ENCODE measurements around the gene ZIC1. TPM values are rescaled to one million over a fixed set of nuclear protein-coding genes. Genes with fewer than 3 reads are reported as not detected.

The ZIC1 gene
- polyA plus RNA-seq (ENCODE audit: insufficient read length in 4 of 4): under 1 TPM in 2 of 4 donors, not detected in 2; 0.16 to 0.93 TPM

DNA sequence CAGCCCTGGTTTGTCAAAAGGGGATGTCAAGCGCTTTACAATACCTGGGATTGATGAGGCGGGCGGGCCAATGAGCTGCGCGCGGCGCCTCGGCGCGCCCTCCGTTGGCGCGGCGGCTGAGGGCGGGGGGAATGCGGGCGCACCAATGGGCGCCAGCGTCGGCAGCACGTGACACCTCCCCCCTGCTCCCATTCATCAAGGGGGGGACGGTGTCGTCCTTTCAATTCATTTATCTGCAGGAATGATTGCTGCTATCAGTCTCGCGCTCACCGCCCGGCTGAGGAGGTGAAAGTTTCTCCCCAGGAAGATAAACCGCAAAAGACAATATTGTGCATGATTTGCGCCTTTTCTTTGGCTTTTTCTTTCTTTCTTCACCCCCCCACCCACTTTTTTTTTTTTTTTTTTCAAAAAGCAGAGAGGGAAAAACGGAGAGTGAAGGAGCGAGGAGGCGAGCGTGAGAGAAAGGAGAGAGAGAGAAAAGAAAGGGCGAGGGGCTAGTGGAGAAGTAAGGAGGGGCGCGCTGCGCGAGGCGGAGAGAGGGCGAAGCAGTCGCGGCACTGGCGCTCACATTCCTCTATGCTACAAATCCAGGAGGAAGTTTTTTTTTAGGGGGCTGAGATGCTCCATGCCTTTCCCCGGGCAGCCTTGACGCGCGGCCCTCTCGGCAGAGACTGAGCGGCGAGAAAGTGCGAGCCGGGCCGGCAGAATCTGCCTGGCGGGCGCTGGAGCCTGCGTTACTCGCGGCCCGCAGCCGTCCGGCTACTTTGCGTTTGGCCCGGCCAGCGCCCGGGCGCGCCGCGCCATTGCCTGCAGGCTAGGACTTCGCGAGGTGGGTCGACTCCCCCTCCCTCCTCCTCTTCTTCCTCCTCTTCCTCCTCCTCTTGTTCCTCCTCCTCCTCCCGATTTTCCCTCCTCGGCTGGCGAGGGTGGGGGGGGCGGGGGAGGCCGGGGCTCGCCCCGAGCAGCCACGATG is at the start of gene ZIC1:
TSS of gene ZIC1 (plus strand) at position 223 of the 973 bp plus-strand sequence. CDS start at position 971, 748 bp downstream.
- DNase-seq (ENCODE audit: low read depth in 4 of 4, low spot score in 2 of 4): no peak

DNA sequence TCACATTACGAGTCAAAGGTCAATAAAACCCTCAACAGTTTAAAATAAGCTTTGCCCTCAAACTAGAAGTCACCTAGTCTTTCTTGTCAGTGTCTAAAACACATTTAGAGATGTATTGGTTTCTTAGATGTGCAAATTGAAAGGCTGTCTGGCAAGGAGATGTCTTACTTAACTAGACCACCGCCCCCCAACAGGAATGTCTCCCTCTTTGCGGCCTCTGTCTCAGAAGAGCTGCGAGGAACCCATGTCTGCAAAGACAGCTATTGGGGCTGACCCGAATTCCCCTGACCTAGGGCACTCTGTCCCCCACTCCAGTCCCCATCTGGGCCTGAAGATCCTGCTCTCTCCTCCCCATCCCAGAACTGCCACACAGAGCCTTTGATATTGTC is 49.1 kb upstream of the ZIC1 start:
- DNase-seq (ENCODE audit: low read depth in 4 of 4, low spot score in 2 of 4): no peak

- DNase-seq (ENCODE audit: low read depth in 4 of 4, low spot score in 2 of 4): no peak
Measured at GRCh38 chr3:147360646-147361453, 48.3 kb upstream of the ZIC1 start.

DNA sequence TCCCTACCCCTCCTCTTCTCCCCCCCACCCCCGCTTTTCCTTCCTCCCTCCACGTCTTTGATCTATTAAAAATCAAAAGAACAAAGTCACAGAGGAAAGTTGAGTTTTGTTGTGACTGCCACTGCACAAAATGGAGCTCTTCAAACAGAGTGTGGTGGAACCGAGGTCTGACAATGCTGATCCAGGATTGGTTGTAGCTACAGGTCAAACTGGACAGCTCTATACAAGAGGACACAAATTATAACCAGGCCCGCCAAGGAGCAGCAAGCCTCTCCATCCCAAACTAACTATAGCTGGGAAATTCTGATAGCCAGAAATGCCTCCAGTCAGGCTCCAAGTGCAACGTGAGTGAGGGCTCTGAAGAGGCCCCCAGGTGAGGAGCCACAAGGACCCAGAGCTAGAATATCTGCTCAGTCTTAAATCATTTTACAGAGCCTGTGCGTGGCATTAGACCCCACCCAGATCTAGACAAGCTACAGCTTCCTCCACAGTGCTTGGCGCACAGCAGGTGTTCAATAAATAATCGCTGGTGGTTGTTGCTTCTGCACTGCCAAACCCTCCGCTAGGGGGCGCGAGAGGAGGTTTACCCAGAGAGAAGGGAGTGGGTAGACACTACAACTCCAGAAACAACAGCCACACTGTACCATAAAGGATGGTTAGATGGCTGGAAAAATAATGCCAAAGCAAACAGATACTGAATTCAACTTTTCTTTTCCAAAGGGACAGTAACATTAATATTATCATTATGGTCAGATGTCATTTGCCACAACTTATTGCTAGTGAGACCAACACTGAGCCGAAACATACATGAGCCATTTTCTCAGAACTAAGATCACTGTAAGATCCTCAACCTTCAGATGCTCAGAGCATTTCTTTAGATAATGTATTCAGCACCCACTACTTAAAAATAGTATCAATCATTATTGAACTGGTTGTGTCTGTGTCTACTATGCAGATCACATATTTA is 47.4 kb upstream of the ZIC1 start:
- DNase-seq (ENCODE audit: low read depth in 4 of 4, low spot score in 2 of 4): no peak

- DNase-seq (ENCODE audit: low read depth in 4 of 4, low spot score in 2 of 4): no peak
Measured at GRCh38 chr3:147364771-147365170, 44.4 kb upstream of the ZIC1 start.

GRCh38 chr3:147365196-147366115 is 43.7 kb upstream of the ZIC1 start:
- no peak for DNase-seq (ENCODE audit: low read depth in 4 of 4, low spot score in 2 of 4)

GRCh38 chr3:147367676-147368075 is 41.5 kb upstream of the ZIC1 start:
- DNase-seq (ENCODE audit: low read depth in 4 of 4, low spot score in 2 of 4): no peak

DNA sequence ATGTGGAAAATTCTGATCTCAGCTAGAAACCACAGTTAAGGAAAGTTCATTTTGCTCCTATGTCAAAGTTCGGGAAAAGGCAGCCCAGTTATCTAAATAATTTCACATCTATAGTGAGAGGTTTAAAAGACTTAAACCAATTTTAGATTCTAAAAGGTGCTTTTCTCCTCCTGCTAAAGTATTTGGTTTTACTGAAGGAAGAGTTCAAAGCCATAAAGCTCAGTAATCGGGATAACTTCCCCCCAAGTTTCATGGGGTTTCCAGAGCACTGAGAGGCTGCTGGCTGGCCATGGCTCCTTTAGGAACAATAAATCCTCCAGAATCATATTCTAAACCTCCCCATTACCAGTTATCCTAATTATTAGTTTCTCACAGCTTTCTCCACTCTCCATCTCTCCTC is 41.0 kb upstream of the ZIC1 start:
- DNase-seq (ENCODE audit: low read depth in 4 of 4, low spot score in 2 of 4): no peak

GRCh38 chr3:147368561-147369221 is 40.5 kb upstream of the ZIC1 start:
- no peak for DNase-seq (ENCODE audit: low read depth in 4 of 4, low spot score in 2 of 4)

- no peak for DNase-seq (ENCODE audit: low read depth in 4 of 4, low spot score in 2 of 4)
Measured at GRCh38 chr3:147369231-147369630, 39.9 kb upstream of the ZIC1 start.

- no peak for DNase-seq (ENCODE audit: low read depth in 4 of 4, low spot score in 2 of 4)
Measured at GRCh38 chr3:147369661-147370123, 39.5 kb upstream of the ZIC1 start.

- DNase-seq (ENCODE audit: low read depth in 4 of 4, low spot score in 2 of 4): no peak
Measured at GRCh38 chr3:147370349-147370748, 38.8 kb upstream of the ZIC1 start.

DNA sequence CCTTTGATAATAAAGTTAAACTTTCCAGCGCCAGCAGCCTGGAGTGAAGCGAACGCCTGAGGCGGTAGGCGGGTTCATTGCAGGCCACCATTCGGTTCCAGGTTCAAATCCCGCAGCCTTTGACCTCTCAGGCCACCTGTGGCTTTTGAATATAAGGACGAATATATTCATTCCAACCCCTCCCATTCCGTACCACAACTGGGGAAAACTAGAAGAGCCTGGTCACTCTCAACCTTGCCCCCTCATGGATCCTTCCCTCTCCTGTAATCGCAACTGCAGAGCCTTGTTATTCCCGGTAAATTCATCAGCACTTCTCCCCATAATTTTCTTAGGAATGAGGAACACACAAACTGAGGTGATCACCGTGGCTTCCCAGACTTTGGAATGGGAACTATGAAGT is 38.0 kb upstream of the ZIC1 start:
- DNase-seq (ENCODE audit: low read depth in 4 of 4, low spot score in 2 of 4): no peak

DNA sequence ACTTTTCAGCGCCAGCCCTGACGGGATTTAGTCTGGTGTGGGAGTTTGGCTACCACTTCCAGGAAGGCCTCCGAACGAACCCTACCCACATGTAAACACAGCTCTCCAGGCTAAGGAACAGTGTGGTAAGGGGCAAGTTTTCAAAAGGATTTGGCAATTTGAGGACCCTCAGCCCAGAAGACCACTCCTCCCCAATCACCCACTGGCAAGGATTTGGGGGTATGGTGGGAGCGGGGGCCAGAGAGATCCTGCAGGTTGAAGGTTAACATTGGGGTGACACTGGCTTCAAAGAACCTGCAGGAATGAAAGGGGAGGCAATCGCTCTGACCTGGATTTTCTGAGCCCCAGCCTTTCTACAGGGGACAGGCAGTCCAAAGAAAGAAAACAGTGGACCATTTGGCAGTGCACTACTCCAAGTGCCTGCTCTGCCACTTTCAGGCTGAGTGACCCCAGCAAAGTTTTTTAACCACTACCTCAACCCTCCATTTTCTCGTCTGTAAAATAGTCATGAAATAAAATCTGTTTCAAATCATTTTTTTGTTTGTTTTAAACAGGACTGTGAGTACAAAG is 37.3 kb upstream of the ZIC1 start:
- DNase-seq (ENCODE audit: low read depth in 4 of 4, low spot score in 2 of 4): no peak

DNA sequence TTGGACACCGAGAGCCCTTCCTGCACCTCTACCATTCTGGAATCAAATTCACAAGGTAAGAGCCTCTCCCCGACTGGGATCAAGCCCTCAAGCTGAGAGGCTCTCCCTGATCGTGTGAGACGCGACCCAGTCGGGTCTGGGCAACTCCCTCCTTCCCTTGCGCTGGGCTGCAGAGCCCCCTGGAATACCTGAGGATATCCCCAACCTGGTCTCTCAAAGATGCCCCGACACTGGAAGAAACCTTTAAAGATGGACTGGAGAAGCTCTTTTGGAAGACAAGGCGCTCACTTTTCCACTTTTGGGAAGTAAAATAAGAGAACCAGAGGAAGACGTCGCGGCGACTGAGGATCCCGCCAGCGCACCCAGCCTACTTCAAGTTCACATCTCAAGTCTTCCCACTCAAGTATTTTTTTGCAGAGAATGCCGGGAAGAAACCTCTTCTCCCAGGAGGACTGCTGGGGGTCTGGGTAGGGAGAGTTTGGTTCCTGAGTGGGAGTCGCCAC is 36.6 kb upstream of the ZIC1 start:
- DNase-seq (ENCODE audit: low read depth in 4 of 4, low spot score in 2 of 4): no peak

DNA sequence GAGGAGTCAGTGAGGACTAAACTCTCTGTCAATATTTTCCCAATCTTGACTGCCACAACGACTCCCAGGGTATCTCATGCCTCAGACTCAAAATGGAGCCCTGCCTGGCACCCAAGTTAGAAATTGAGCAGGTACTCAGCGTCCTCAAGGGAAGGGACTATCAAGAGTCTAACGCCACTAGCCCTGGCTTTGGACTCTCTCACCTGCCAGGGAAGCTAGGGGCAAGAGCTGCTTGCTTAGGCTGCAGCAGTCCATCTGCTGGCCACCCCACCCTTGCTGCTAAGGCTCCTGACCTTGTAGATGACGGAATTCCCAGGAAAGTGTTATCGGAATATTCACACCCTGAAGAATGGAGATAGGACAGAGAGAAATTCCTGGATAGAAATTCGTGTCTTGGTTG is 35.9 kb upstream of the ZIC1 start:
- DNase-seq (ENCODE audit: low read depth in 4 of 4, low spot score in 2 of 4): no peak

DNA sequence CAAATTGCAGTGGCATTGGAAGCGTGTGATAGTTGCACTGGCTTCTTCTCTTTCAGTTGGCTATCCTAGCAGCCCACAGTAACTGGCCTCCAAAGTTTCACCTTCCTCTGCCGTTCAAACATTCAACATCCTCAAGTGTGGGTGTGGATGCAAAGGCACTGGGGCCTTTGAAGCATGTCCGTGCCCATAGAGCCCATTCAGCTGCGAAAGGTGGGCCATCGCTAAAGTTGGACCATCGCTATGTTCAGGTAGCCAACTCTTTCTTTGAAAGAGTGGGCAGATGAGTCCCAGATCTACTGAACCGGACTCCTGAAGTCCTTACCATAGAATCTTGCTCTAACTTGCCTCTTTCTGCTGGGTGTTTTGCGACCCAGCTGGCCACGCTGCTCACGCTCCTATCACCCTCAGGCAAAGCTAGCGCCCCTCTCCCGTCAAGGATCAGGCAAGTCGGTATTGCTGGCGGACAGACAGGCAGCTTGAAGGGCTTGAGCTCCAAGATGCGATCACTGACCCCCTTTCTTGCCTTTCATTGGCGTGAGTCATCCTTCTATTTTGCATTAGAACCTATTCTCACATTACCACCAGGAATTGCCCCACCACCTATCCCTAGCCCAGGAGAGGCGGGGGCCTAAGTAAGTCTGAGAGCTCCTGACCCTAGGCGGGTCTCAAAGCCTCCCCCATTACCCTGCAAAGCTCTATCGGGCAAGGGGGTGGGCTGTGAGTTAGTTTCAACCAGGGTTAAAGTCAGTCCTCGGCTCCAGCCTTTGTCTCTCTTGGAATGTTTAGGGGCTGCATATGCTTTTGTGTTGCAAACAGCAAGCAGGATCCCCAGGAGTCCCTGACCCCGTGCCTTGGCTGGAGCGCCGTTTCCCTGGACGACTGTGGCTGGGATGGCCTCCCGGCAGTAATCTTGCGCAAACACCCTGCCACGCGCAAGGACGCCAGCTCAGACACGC is 31.5 kb upstream of the ZIC1 start:
- DNase-seq (ENCODE audit: low read depth in 4 of 4, low spot score in 2 of 4): no peak
